ENCODE data around the gene ADAMTS17.

The ADAMTS17 gene

GRCh38 chr15:100218434-100218833 is 123.3 kb downstream of the ADAMTS17 start:
- TF ChIP-seq ZBTB7A (IDR thresholded peaks at IDR 0.05; ENCODE audit: low read depth) (no peak), TAF1 (IDR thresholded peaks at IDR 0.05; ENCODE audit: low read depth) (no peak), TCF12 (IDR thresholded peaks at IDR 0.05; ENCODE audit: low read depth) (no peak), RAD21 (IDR thresholded peaks at IDR 0.05; ENCODE audit: low read depth) (no peak), MAX (IDR thresholded peaks at IDR 0.05) (no peak), TEAD4 (IDR thresholded peaks at IDR 0.05) (no peak), EGR1 (IDR thresholded peaks at IDR 0.05) (no peak)

GRCh38 chr15:100216182-100216581 is 125.6 kb downstream of the ADAMTS17 start:
- TF ChIP-seq FOXM1 (IDR thresholded peaks at IDR 0.05; ENCODE audit: borderline replicate concordance, low read depth) = no peak
- TF ChIP-seq CREB1 (IDR thresholded peaks at IDR 0.05; ENCODE audit: low read depth) = no peak
- TF ChIP-seq RAD21 (IDR thresholded peaks at IDR 0.05; ENCODE audit: low read depth) = no peak
- no peak for TF ChIP-seq REST (IDR thresholded peaks at IDR 0.05; ENCODE audit: low read depth)
- no peak for TF ChIP-seq TAF1 (IDR thresholded peaks at IDR 0.05; ENCODE audit: low read depth)

- TF ChIP-seq TEAD4 (IDR thresholded peaks at IDR 0.05) = no peak
- TF ChIP-seq MAX (IDR thresholded peaks at IDR 0.05) = no peak
- no peak for TF ChIP-seq CEBPB (IDR thresholded peaks at IDR 0.05)
- no peak for TF ChIP-seq EP300 (IDR thresholded peaks at IDR 0.05; ENCODE audit: borderline replicate concordance)
- no peak for TF ChIP-seq EGR1 (IDR thresholded peaks at IDR 0.05)
- TF ChIP-seq REST (IDR thresholded peaks at IDR 0.05; ENCODE audit: low read depth) = no peak
- TF ChIP-seq NFIC (IDR thresholded peaks at IDR 0.05) = no peak
- TF ChIP-seq TCF12 (IDR thresholded peaks at IDR 0.05; ENCODE audit: low read depth) = no peak
- no peak for TF ChIP-seq YY1 (IDR thresholded peaks at IDR 0.05; ENCODE audit: low read depth)
- TF ChIP-seq RAD21 (IDR thresholded peaks at IDR 0.05; ENCODE audit: low read depth) = no peak
Measured at GRCh38 chr15:100215843-100216169, 126.0 kb downstream of the ADAMTS17 start.

- TF ChIP-seq FOXM1 (IDR thresholded peaks at IDR 0.05; ENCODE audit: borderline replicate concordance, low read depth) (no peak), MAX (IDR thresholded peaks at IDR 0.05) (no peak), REST (IDR thresholded peaks at IDR 0.05; ENCODE audit: low read depth) (no peak), ZBTB7A (IDR thresholded peaks at IDR 0.05; ENCODE audit: low read depth) (no peak), TCF12 (IDR thresholded peaks at IDR 0.05; ENCODE audit: low read depth) (no peak), NFIC (IDR thresholded peaks at IDR 0.05) (no peak), USF1 (IDR thresholded peaks at IDR 0.05) (no peak), CEBPB (IDR thresholded peaks at IDR 0.05) (no peak), EGR1 (IDR thresholded peaks at IDR 0.05) (no peak), RAD21 (IDR thresholded peaks at IDR 0.05; ENCODE audit: low read depth) (no peak), EP300 (IDR thresholded peaks at IDR 0.05; ENCODE audit: borderline replicate concordance) (no peak), TAF1 (IDR thresholded peaks at IDR 0.05; ENCODE audit: low read depth) (no peak), CREB1 (IDR thresholded peaks at IDR 0.05; ENCODE audit: low read depth) (no peak), TEAD4 (IDR thresholded peaks at IDR 0.05) (no peak)
Measured at GRCh38 chr15:100215031-100215842, 126.5 kb downstream of the ADAMTS17 start.

All from Ishikawa (cell line).